Vagina (tissue), 2 donors: ENCODE measurements around the gene OPRM1. TPM values are rescaled to one million over a fixed set of nuclear protein-coding genes. Genes with fewer than 3 reads are reported as not detected.

ENCODE experiments used
- DNase-seq, 2 donors: peaks; one replicate each; pipeline ENCODE4 v3.0.0-alpha.2; 2017; ENCODE audit errors: extremely low spot score in 2 of 2
- H3K27ac ChIP-seq: fragments of 200-600 bp; sonication (generic); one replicate; pipeline ENCODE4 v1.5.1; 2019
- H3K27me3 ChIP-seq: fragments of 200-600 bp; sonication (generic); one replicate; pipeline ENCODE4 v1.5.1; 2019
- H3K36me3 ChIP-seq, 2 donors: fragments of 200-600 bp; sonication (generic); one replicate each; pipeline ENCODE4 v1.5.1; 2017 to 2019
- H3K4me1 ChIP-seq: fragments of 200-600 bp; sonication (generic); one replicate; pipeline ENCODE4 v1.5.1; 2019
- H3K4me3 ChIP-seq, 2 donors: fragments of 200-600 bp; sonication (generic); 1 replicate in 1 of 2; 2 replicates in 1 of 2; pipeline ENCODE4 v1.5.1; 2016 to 2019
- H3K9me3 ChIP-seq: fragments of 200-600 bp; sonication (generic); one replicate; pipeline ENCODE4 v1.5.1; 2019
- POLR2A ChIP-seq, 2 donors: fragments of 450-650 bp; IDR thresholded peaks; one replicate each; pipeline ENCODE4 v1.6.1; 2017; ENCODE audit warnings: antibody characterized with exemption in 2 of 2, mild to moderate bottlenecking in 2 of 2, moderate library complexity in 2 of 2
- POLR2AphosphoS5 ChIP-seq, 2 donors: sonication (generic); formaldehyde crosslinking; IDR thresholded peaks; one replicate each; pipeline ENCODE4 v1.9.0; 2017; ENCODE audit warnings: antibody characterized with exemption in 2 of 2, mild to moderate bottlenecking in 2 of 2, low read depth in 1 of 2; ENCODE audit not compliant: insufficient read depth in 1 of 2
- intact Hi-C: fragments of 100-400 bp; cut with DNase I; formaldehyde crosslinking; loops from one replicate; pipeline ENCODE4 v1.15.1; 2023
- total RNA-seq: library from RNA; depleted of rRNA; stranded (reverse); fragments of >200 nt; gene quantifications from one replicate; pipeline ENCODE4 v1.2.3, GENCODE V29; 2016
- TF ChIP-seq, protein P1 (sequence below), 3 experiments: fragments of 450-650 bp in 2 of 3; fragments of 200-600 bp in 1 of 3; sonication (generic) in 1 of 3; IDR thresholded peaks; one replicate each; pipeline ENCODE4 v1.5.1; 2017 to 2019; ENCODE audit warnings: antibody characterized with exemption in 3 of 3, mild to moderate bottlenecking in 2 of 3, moderate library complexity in 2 of 3

OPRM1 gene
- total RNA-seq, 1 donor from 2014 or later, result 0.98 TPM

DNA sequence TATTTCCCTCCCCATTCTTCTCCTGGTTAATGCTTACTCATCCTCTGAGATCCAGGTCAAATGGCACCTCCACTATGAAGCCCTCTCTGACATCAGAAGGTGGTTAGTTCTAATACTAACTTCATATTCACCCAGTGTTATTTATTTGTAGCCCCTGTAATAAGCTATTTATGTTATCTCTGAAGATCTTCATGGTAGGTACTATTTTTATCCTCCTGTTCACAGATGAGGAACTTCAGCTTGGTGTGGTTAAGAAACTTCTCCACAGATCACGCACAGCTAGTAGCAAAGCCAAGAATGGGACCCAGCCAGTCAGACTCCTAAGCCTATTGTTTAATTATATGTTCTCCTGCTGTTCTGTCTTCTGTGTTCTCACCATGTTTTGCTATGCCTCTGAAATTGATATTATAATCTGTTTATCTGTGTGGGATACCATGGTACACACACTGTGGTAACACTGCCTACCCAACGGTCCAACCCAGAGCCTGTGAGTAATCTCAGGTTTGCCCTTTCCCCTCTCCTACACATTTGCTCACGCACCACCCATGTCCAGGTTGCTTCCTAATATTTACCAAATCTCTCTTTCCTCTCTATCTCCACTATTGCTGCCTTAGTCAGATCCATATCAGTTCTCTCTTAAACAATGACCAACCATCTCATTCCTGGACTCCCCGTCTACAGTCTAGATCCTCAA, 219.2 kb downstream of the OPRM1 start:
- DNase-seq, result no peak
- H3K4me3 ChIP-seq, result no peak overlapping the region
- no peaks in the 10 kb centered on the region for H3K4me1 ChIP-seq
- no peak for TF ChIP-seq POLR2AphosphoS5 (IDR thresholded peaks at IDR 0.05; ENCODE audit: insufficient read depth in 1 of 2, low read depth in 1 of 2)
- TF ChIP-seq, protein P1, sequence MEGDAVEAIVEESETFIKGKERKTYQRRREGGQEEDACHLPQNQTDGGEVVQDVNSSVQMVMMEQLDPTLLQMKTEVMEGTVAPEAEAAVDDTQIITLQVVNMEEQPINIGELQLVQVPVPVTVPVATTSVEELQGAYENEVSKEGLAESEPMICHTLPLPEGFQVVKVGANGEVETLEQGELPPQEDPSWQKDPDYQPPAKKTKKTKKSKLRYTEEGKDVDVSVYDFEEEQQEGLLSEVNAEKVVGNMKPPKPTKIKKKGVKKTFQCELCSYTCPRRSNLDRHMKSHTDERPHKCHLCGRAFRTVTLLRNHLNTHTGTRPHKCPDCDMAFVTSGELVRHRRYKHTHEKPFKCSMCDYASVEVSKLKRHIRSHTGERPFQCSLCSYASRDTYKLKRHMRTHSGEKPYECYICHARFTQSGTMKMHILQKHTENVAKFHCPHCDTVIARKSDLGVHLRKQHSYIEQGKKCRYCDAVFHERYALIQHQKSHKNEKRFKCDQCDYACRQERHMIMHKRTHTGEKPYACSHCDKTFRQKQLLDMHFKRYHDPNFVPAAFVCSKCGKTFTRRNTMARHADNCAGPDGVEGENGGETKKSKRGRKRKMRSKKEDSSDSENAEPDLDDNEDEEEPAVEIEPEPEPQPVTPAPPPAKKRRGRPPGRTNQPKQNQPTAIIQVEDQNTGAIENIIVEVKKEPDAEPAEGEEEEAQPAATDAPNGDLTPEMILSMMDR (IDR thresholded peaks at IDR 0.05), result no peak
- TF ChIP-seq POLR2A (IDR thresholded peaks at IDR 0.05), result no peak
- no peaks in the 10 kb centered on the region for H3K27me3 ChIP-seq
- intact Hi-C loops, result no loop called here
- H3K36me3 ChIP-seq, result no peaks in the 10 kb centered on the region
- no peaks in the 10 kb centered on the region for H3K9me3 ChIP-seq
- H3K27ac ChIP-seq, result no peak overlapping the region

DNA sequence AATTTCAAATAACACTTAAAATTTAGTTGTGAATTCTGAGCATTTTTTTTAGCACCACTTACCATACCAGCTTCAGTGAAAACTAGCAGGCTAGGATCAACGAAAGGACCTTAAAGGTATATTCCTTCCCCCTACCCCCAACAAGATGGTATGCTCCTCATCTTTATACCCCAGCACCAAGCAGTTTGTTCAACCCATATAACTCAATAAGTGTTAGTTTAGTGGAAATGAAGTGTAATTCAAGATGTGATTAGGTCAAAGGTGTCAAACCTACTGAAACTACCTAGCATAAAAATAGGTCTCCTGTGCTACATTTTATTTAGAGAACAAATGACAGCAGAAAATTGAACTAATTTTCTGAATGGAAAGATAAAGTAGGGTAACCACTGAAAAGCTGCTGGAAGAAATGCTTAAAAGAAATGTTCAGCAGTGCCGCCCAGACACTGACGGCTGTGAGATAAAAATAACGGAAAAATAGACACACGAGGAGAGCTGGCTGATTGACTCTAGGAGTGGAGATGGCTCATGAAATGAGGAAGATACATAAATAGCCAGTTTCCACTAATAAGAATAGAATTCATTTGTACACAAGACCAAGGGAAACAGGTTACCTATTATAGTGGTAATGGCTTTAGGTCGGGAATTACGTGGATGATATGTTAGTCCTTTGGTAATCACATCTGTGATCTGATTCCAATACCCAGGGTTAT, 222.8 kb downstream of the OPRM1 start:
- no peaks in the 10 kb centered on the region for H3K27me3 ChIP-seq
- no peaks in the 10 kb centered on the region for H3K36me3 ChIP-seq
- TF ChIP-seq POLR2A (IDR thresholded peaks at IDR 0.05), result no peak
- TF ChIP-seq, protein P1 (IDR thresholded peaks at IDR 0.05), result no peak
- TF ChIP-seq POLR2AphosphoS5 (IDR thresholded peaks at IDR 0.05; ENCODE audit: insufficient read depth in 1 of 2, low read depth in 1 of 2), result no peak
- intact Hi-C loops, result no loop called here
- H3K4me3 ChIP-seq, result no peak overlapping the region
- DNase-seq, result no peak
- no peaks in the 10 kb centered on the region for H3K9me3 ChIP-seq
- no peaks in the 10 kb centered on the region for H3K4me1 ChIP-seq
- no peak overlapping the region for H3K27ac ChIP-seq

DNA sequence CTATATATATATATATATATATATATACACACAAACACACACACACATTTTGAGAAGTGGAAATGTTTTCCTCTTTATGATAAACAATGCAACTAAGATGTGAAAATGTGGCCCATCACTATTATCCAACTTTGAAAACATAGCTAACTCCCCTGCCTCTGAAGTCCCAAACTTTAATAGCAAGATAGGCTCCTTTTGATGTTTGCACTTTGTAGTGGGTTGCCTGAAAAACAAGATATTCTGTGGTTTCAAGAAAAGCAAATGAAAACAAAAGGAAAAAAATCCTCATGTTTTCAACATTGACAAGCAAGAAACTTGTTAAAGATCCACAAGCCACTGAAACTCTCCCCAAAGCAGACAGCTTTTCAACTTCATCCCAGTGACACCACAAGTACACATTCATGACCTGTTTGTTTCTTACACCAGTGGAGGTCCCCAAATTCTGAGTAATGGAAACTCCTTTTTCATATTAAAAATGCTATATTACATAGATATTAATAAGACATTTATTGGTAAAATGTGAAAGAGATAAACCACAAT, 227.6 kb downstream of the OPRM1 start:
- intact Hi-C loops, result no loop called here
- no peaks in the 10 kb centered on the region for H3K9me3 ChIP-seq
- H3K27me3 ChIP-seq, result no peaks in the 10 kb centered on the region
- DNase-seq, result no peak
- no peak overlapping the region for H3K27ac ChIP-seq
- no peak overlapping the region for H3K4me3 ChIP-seq
- TF ChIP-seq POLR2A (IDR thresholded peaks at IDR 0.05) (no peak), POLR2AphosphoS5 (IDR thresholded peaks at IDR 0.05; ENCODE audit: insufficient read depth in 1 of 2, low read depth in 1 of 2) (no peak)
- TF ChIP-seq, protein P1 (IDR thresholded peaks at IDR 0.05), result no peak
- no peaks in the 10 kb centered on the region for H3K36me3 ChIP-seq
- no peaks in the 10 kb centered on the region for H3K4me1 ChIP-seq

DNA sequence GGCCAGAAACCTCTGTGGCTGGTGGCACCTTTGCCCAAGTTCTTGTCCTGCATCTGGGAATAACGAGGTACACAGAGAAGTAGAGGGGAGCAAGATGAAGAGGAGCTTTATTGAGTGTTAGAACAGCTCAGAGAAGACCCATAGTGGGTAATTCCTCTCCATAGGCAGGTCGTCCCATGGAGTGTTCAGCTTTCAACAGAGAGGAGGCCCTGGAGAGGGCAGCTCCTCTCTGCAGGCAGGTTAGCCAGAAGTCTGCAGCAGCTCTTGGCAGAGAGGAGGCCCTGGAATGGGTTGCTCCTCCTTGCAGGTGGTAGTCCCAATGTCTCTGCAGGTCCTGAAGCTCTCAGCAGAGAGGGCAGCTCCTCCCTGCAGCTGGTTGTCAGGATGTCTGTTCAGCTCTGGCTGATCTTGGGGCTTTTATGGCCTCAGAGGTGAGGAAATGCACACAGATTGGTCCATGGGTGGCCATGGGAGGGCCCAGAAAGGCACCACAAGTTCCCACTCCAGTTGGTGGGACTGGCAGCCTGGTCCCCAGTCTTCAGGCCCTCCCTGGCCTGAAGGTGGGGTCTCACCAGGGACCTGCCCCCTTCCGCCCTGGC, 228.6 kb downstream of the OPRM1 start:
- no peaks in the 10 kb centered on the region for H3K36me3 ChIP-seq
- intact Hi-C loops, result no loop called here
- H3K27me3 ChIP-seq, result no peaks in the 10 kb centered on the region
- no peaks in the 10 kb centered on the region for H3K9me3 ChIP-seq
- no peak for DNase-seq
- H3K4me1 ChIP-seq, result no peaks in the 10 kb centered on the region
- TF ChIP-seq, protein P1 (IDR thresholded peaks at IDR 0.05), result no peak
- no peak for TF ChIP-seq POLR2A (IDR thresholded peaks at IDR 0.05)
- TF ChIP-seq POLR2AphosphoS5 (IDR thresholded peaks at IDR 0.05; ENCODE audit: insufficient read depth in 1 of 2, low read depth in 1 of 2), result no peak
- no peak overlapping the region for H3K4me3 ChIP-seq
- no peak overlapping the region for H3K27ac ChIP-seq
